Measurements from ENCODE around the gene MECR. TPM values are rescaled to one million over a fixed set of nuclear protein-coding genes. Genes with fewer than 3 reads are reported as not detected.

The MECR gene
- total RNA-seq, 4 donors from 2014 or later = 14.3 to 29.4 (median 16.1) TPM

GRCh38 chr1:29181413-29182225 is 49.1 kb downstream of the MECR start, which contains the start of gene SRSF4:
SRSF4 (minus strand) TSS chr1:29181900; CDS start chr1:29181752, 148 bp downstream.
- TF ChIP-seq POLR2A (IDR thresholded peaks at IDR 0.05) = peak in 3 of 4 donors; percentile 57 to 97 (median 87)
- TF ChIP-seq, protein P1, sequence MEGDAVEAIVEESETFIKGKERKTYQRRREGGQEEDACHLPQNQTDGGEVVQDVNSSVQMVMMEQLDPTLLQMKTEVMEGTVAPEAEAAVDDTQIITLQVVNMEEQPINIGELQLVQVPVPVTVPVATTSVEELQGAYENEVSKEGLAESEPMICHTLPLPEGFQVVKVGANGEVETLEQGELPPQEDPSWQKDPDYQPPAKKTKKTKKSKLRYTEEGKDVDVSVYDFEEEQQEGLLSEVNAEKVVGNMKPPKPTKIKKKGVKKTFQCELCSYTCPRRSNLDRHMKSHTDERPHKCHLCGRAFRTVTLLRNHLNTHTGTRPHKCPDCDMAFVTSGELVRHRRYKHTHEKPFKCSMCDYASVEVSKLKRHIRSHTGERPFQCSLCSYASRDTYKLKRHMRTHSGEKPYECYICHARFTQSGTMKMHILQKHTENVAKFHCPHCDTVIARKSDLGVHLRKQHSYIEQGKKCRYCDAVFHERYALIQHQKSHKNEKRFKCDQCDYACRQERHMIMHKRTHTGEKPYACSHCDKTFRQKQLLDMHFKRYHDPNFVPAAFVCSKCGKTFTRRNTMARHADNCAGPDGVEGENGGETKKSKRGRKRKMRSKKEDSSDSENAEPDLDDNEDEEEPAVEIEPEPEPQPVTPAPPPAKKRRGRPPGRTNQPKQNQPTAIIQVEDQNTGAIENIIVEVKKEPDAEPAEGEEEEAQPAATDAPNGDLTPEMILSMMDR (IDR thresholded peaks at IDR 0.05) = peak; percentile 67 to 90 (median 86)
- H3K36me3 ChIP-seq = peaks cover 0 to 14% (median 0%) of the 10 kb centered on the region in 3 donors
- 0% methylated on average over 10 to 42 of the region's 100 CpGs for WGBS, 2 donors
- peaks cover 27 to 54% (median 40%) of the 10 kb centered on the region in 3 donors for H3K4me1 ChIP-seq
- peak within 1 kb of the TSS; percentile 99 to 100 (median 100) for H3K27ac ChIP-seq
- intact Hi-C loops (cut with DNase I) = loop anchor here (10.0 kb wide), 1 partner anchor 57 kb away; the partner anchor contains the start of gene TMEM200B
- peak within 1 kb of the TSS; percentile 90 to 100 (median 94) for H3K4me3 ChIP-seq
- H3K27me3 ChIP-seq = no peaks in the 10 kb centered on the region
- H3K9me3 ChIP-seq = no peaks in the 10 kb centered on the region
- DNase-seq = peak; percentile 90

DNA sequence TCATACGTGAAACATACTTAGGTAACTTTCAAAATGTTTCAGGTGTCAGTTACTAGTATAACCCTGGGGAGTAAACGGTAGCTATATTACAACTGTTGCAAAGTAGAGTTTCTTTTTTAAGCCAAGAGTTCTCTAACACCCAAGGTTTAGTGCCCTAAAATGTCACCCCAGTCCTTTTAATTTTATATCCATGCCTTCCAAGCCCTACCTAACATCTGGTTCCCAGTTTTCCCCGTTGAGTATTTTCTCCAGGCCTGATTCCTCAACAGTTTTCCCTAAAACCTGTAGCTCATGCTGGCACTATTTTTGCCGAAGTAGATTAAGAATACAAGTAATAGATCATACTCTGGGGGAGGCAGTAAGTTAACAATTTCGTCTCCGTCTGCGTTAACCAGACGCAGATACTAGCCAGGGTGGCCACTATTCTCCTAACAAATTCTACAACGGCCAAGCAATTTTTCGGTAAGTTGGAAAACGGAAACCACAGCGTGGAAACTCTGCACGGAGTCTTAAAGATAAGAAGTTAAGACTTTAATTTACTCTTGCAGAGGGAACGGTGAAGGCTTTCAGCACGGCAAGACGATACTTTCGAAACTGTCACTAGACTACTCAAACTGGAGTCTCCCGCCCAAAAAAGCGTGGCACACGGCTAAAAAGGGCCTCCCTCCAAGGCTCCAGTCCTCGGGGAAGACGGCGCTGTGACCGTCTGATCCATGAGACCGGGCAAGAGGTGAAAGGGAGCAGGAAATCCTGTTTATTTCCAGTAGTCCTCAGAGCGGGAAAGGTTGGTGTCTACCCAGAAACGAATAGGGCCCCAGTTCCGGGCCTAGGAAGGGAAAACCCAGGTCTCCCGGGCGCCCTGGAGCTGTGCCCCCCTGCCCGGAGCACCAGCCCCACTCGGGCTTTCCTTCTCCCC is 50.0 kb downstream of the MECR start:
- TF ChIP-seq, protein P1 (IDR thresholded peaks at IDR 0.05) = no peak
- TF ChIP-seq POLR2A (IDR thresholded peaks at IDR 0.05) = no peak
- 0 to 2% methylated on average over 17 to 29 of the region's 32 CpGs for WGBS, 2 donors
- Histone ChIP-seq H3K9me3 (no peaks in the 10 kb centered on the region), H3K4me1 (peaks cover 27 to 62% (median 48%) of the 10 kb centered on the region in 3 donors), H3K27me3 (no peaks in the 10 kb centered on the region), H3K27ac (peak overlapping the region; percentile 99 to 100 (median 100)), H3K36me3 (peaks cover 0 to 14% (median 0%) of the 10 kb centered on the region in 3 donors), H3K4me3 (peak overlapping the region; percentile 90 to 100 (median 94))
- DNase-seq = no peak
- intact Hi-C loops (cut with DNase I) = loop anchor here (10.0 kb wide), 1 partner anchor 56 kb away; the partner anchor contains the start of gene TMEM200B

- intact Hi-C loops (cut with DNase I) = loop anchor here (10.0 kb wide), 1 partner anchor 55 kb away; the partner anchor contains the start of gene TMEM200B
- WGBS, 2 donors = 8 to 9% methylated on average over 4 of the region's 4 CpGs
- peaks cover 27 to 64% (median 48%) of the 10 kb centered on the region in 3 donors for H3K4me1 ChIP-seq
- peaks cover 0 to 14% (median 0%) of the 10 kb centered on the region in 3 donors for H3K36me3 ChIP-seq
- DNase-seq = no peak
- no peaks in the 10 kb centered on the region for H3K9me3 ChIP-seq
- H3K27ac ChIP-seq = peak overlapping the region; percentile 45 to 100 (median 100)
- H3K4me3 ChIP-seq = peak overlapping the region; percentile 90 to 100 (median 94)
- no peaks in the 10 kb centered on the region for H3K27me3 ChIP-seq
- TF ChIP-seq POLR2A (IDR thresholded peaks at IDR 0.05) = no peak
- TF ChIP-seq, protein P1 (IDR thresholded peaks at IDR 0.05) = no peak
Measured at GRCh38 chr1:29179641-29180184, 51.0 kb downstream of the MECR start.

GRCh38 chr1:29177022-29177705 is 53.6 kb downstream of the MECR start:
- no peak for DNase-seq
- peaks cover 23 to 60% (median 42%) of the 10 kb centered on the region in 3 donors for H3K4me1 ChIP-seq
- no peak overlapping the region for H3K4me3 ChIP-seq
- TF ChIP-seq, protein P1 (IDR thresholded peaks at IDR 0.05) = no peak
- TF ChIP-seq POLR2A (IDR thresholded peaks at IDR 0.05) = no peak
- H3K27me3 ChIP-seq = no peaks in the 10 kb centered on the region
- H3K27ac ChIP-seq = peak overlapping the region; percentile 41 to 69 (median 66)
- no peaks in the 10 kb centered on the region for H3K9me3 ChIP-seq
- H3K36me3 ChIP-seq = peaks cover 0 to 20% (median 0%) of the 10 kb centered on the region in 3 donors
- 54 to 55% methylated on average over 8 to 9 of the region's 12 CpGs for WGBS, 2 donors
- intact Hi-C loops (cut with DNase I) = no loop called here

All from esophagus squamous epithelium (tissue), 5 donors.